ENCODE measurements around the gene PID1.

DNA sequence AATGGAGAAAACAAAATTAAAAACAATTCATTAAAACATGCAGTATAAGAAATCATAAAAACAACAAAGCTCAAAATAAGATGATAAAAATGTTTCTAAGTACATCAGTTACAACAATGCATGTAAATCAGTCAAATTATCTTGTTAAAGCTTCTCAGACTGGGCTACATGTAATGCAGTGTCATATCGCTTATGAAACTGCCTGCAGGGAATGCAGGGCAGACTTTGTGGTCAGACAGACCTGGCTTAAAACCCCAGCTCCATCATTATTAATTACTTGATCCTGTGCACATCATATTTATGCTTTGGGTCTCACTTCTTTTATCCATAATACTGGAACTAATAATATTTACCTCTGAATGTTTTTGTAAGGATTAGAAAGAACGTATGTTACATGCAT, 74.6 kb downstream of the PID1 start:
- TF ChIP-seq, protein P1, sequence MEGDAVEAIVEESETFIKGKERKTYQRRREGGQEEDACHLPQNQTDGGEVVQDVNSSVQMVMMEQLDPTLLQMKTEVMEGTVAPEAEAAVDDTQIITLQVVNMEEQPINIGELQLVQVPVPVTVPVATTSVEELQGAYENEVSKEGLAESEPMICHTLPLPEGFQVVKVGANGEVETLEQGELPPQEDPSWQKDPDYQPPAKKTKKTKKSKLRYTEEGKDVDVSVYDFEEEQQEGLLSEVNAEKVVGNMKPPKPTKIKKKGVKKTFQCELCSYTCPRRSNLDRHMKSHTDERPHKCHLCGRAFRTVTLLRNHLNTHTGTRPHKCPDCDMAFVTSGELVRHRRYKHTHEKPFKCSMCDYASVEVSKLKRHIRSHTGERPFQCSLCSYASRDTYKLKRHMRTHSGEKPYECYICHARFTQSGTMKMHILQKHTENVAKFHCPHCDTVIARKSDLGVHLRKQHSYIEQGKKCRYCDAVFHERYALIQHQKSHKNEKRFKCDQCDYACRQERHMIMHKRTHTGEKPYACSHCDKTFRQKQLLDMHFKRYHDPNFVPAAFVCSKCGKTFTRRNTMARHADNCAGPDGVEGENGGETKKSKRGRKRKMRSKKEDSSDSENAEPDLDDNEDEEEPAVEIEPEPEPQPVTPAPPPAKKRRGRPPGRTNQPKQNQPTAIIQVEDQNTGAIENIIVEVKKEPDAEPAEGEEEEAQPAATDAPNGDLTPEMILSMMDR (IDR thresholded peaks at IDR 0.05): no peak
- TF ChIP-seq POLR2A (IDR thresholded peaks at IDR 0.05): no peak
